Sigmoid colon (tissue), 4 donors: Measurements from ENCODE around the gene RPTN.

Experiments
- POLR2AphosphoS5 ChIP-seq, 4 donors: sonication (generic); formaldehyde crosslinking; IDR thresholded peaks; one replicate each; pipeline ENCODE4 v1.6.1; 2017; ENCODE audit warnings: antibody characterized with exemption in 4 of 4
- TF ChIP-seq, protein P1 (sequence below), 4 experiments: fragments of 450-650 bp in 3 of 4; fragments of 200-600 bp in 1 of 4; IDR thresholded peaks; one replicate each; pipeline ENCODE4 v1.5.1; 2016 to 2019; ENCODE audit warnings: antibody characterized with exemption in 4 of 4, mild to moderate bottlenecking in 3 of 4, moderate library complexity in 2 of 4

GRCh38 chr1:152107984-152108881, 50.8 kb downstream of the RPTN start:
- TF ChIP-seq, protein P1, sequence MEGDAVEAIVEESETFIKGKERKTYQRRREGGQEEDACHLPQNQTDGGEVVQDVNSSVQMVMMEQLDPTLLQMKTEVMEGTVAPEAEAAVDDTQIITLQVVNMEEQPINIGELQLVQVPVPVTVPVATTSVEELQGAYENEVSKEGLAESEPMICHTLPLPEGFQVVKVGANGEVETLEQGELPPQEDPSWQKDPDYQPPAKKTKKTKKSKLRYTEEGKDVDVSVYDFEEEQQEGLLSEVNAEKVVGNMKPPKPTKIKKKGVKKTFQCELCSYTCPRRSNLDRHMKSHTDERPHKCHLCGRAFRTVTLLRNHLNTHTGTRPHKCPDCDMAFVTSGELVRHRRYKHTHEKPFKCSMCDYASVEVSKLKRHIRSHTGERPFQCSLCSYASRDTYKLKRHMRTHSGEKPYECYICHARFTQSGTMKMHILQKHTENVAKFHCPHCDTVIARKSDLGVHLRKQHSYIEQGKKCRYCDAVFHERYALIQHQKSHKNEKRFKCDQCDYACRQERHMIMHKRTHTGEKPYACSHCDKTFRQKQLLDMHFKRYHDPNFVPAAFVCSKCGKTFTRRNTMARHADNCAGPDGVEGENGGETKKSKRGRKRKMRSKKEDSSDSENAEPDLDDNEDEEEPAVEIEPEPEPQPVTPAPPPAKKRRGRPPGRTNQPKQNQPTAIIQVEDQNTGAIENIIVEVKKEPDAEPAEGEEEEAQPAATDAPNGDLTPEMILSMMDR (IDR thresholded peaks at IDR 0.05), result no peak
- TF ChIP-seq POLR2AphosphoS5 (IDR thresholded peaks at IDR 0.05), result peak in 3 of 4 donors; percentile 17 to 31 (median 23)
